HCT116 (cell line): ENCODE results near the gene DAP. TPM values are rescaled to one million over a fixed set of nuclear protein-coding genes. Genes with fewer than 3 reads are reported as not detected.

Source experiments
- ATAC-seq: fragments of 200-7000 bp; cut with Tn5 transposase; 2 replicates; pipeline ENCODE4 v1.9.1; 2020; ENCODE audit warnings: mild to moderate bottlenecking, moderate library complexity
- BruUV-seq: library from RNA; stranded (reverse); fragments of 400-500 nt; replicated peaks from 2 replicates; lab custom pipeline; 2021; lab: Mats Ljungman, UMichigan
- CTCF ChIA-PET: fragments of 300-600 bp; sonication (Branson Sonifier 250); formaldehyde crosslinking; loops from one replicate; lab custom pipeline; 2021; ENCODE audit warnings: antibody characterized with exemption; lab: Charles Lee
- POLR2A ChIA-PET: fragments of 300-600, 350-600 bp; sonication (Branson Sonifier 250); formaldehyde crosslinking; loops from one replicate; lab custom pipeline; 2021; ENCODE audit warnings: antibody characterized with exemption; lab: Charles Lee
- RAD21 ChIA-PET, 2 experiments: fragments of 300-600 bp; sonication (Branson Sonifier 250); formaldehyde crosslinking; loops; one replicate each; lab custom pipeline; 2023; ENCODE audit warnings: low total read pairs in 2 of 2; ENCODE audit not compliant: uncharacterized antibody in 2 of 2, unreplicated experiment in 2 of 2, low non-redundant PET in 1 of 2; lab: Charles Lee
- DNase-seq: peaks from one replicate; pipeline ENCODE4 v3.0.0-alpha.2; 2010; ENCODE audit warnings: low read depth, low spot score
- H2AFZ ChIP-seq: fragments of 200-600 bp; shearing (Covaris generic), sonication (generic); 2 replicates; pipeline ENCODE4 v1.6.1; 2017; ENCODE audit warnings: low read depth, mixed run types, mixed read lengths, antibody characterized with exemption, low read length; ENCODE audit not compliant: poor library complexity, severe bottlenecking
- H3K27ac ChIP-seq: 2 replicates; pipeline ENCODE4 v1.5.1; 2012; ENCODE audit warnings: low read depth, low read length
- H3K27me3 ChIP-seq: fragments of 200-600 bp; sonication (generic); 2 replicates; pipeline ENCODE4 v1.6.1; 2016; ENCODE audit warnings: mixed run types, low read length, mixed read lengths; ENCODE audit not compliant: insufficient read depth
- H3K36me3 ChIP-seq, 2 experiments: fragments of 200-500 bp in 1 of 2; fragments of 200-600 bp in 1 of 2; sonication (Bioruptor generic) in 1 of 2; sonication (generic) in 1 of 2; 2 replicates each; pipeline versions ENCODE4 v1.5.1 to v1.6.1; 2014 to 2016; ENCODE audit warnings: low read length in 2 of 2, inconsistent platforms in 1 of 2, mixed read lengths in 1 of 2, mixed run types in 1 of 2; ENCODE audit not compliant: insufficient read depth in 2 of 2, control insufficient read depth in 1 of 2
- H3K4me1 ChIP-seq, 2 experiments: fragments of 200-600 bp in 1 of 2; sonication (generic) in 1 of 2; 2 replicates each; pipeline versions ENCODE4 v1.5.1 to v1.6.1; 2012 to 2017; ENCODE audit warnings: low read length in 2 of 2, inconsistent platforms in 1 of 2, mild to moderate bottlenecking in 1 of 2, mixed read lengths in 1 of 2, mixed run types in 1 of 2, moderate library complexity in 1 of 2; ENCODE audit not compliant: insufficient read depth in 2 of 2, control insufficient read depth in 1 of 2
- H3K4me2 ChIP-seq: fragments of 200-600 bp; sonication (generic); 2 replicates; pipeline ENCODE4 v1.6.1; 2017; ENCODE audit warnings: mixed run types, low read length, mixed read lengths
- H3K4me3 ChIP-seq, 2 experiments: fragments of 200-600 bp in 1 of 2; sonication (generic) in 1 of 2; replicated peaks in 1 of 2; 2 replicates each; pipeline ENCODE4 v1.5.1; 2011 to 2016; ENCODE audit warnings: low read length in 2 of 2, control low read depth in 1 of 2, low read depth in 1 of 2, mild to moderate bottlenecking in 1 of 2, mixed read lengths in 1 of 2, mixed run types in 1 of 2
- H3K79me2 ChIP-seq: fragments of 200-600 bp; sonication (generic); 2 replicates; pipeline ENCODE4 v1.6.1; 2017; ENCODE audit warnings: mild to moderate bottlenecking, mixed run types, low read length, moderate library complexity, mixed read lengths; ENCODE audit not compliant: insufficient read depth
- H3K9ac ChIP-seq: fragments of 200-600 bp; sonication (generic); 2 replicates; pipeline ENCODE4 v1.6.1; 2016; ENCODE audit warnings: low read length, mixed read lengths
- H3K9me2 ChIP-seq: fragments of 200-600 bp; sonication (generic), shearing (Covaris generic); 2 replicates; pipeline ENCODE4 v1.6.1; 2017; ENCODE audit warnings: mixed run types, mild to moderate bottlenecking, moderate library complexity; ENCODE audit not compliant: insufficient read depth
- H3K9me3 ChIP-seq, 2 experiments: fragments of 200-500 bp in 1 of 2; fragments of 200-600 bp in 1 of 2; sonication (Bioruptor generic) in 1 of 2; sonication (generic) in 1 of 2; 2 replicates each; pipeline ENCODE4 v1.6.1; 2014 to 2017; ENCODE audit warnings: low read length in 2 of 2, mixed read lengths in 2 of 2, inconsistent platforms in 1 of 2, low read depth in 1 of 2, mild to moderate bottlenecking in 1 of 2, mixed run types in 1 of 2, moderate library complexity in 1 of 2; ENCODE audit not compliant: control insufficient read depth in 1 of 2, insufficient read depth in 1 of 2
- H4K20me1 ChIP-seq: fragments of 200-600 bp; sonication (generic), shearing (Covaris generic); 2 replicates; pipeline ENCODE4 v1.6.1; 2017; ENCODE audit warnings: mixed run types, mild to moderate bottlenecking, moderate library complexity; ENCODE audit not compliant: insufficient read depth
- CBX3 ChIP-seq: IDR thresholded peaks from 2 replicates; pipeline ENCODE4 v1.6.1; 2012; ENCODE audit warnings: low read depth
- CTCF ChIP-seq, 3 experiments: fragments of 200-600 bp in 1 of 3; sonication (generic) in 1 of 3; IDR thresholded peaks in 2 of 3; conservative IDR thresholded peaks in 1 of 3; 2 replicates each; pipeline ENCODE4 v1.5.1; 2012 to 2017; ENCODE audit warnings: low read depth in 2 of 3, low read length in 2 of 3, antibody characterized with exemption in 1 of 3, borderline replicate concordance in 1 of 3, control low read depth in 1 of 3, mild to moderate bottlenecking in 1 of 3, mixed read lengths in 1 of 3, mixed run types in 1 of 3, moderate library complexity in 1 of 3; ENCODE audit not compliant: insufficient read depth in 1 of 3
- EGR1 ChIP-seq: IDR thresholded peaks from 2 replicates; pipeline ENCODE4 v1.6.1; 2012; ENCODE audit warnings: low read depth
- ELF1 ChIP-seq: IDR thresholded peaks from 2 replicates; pipeline ENCODE4 v1.6.1; 2012; ENCODE audit warnings: low read depth, borderline replicate concordance
- EZH2phosphoT487 ChIP-seq: fragments of 200-600 bp; IDR thresholded peaks from 2 replicates; pipeline ENCODE4 v1.6.1; 2018; ENCODE audit warnings: antibody characterized with exemption, borderline replicate concordance
- FOSL1 ChIP-seq: IDR thresholded peaks from 2 replicates; pipeline ENCODE4 v1.6.1; 2012; ENCODE audit warnings: low read depth
- JUND ChIP-seq: IDR thresholded peaks from 2 replicates; pipeline ENCODE4 v1.6.1; 2012
- MAX ChIP-seq: IDR thresholded peaks from 2 replicates; pipeline ENCODE4 v1.6.1; 2012
- POLR2AphosphoS5 ChIP-seq: IDR thresholded peaks from 2 replicates; pipeline ENCODE4 v1.6.1; 2011; ENCODE audit warnings: mild to moderate bottlenecking, low read depth, low read length, moderate library complexity
- RAD21 ChIP-seq: IDR thresholded peaks from 2 replicates; pipeline ENCODE4 v1.6.1; 2012; ENCODE audit warnings: low read depth, mild to moderate bottlenecking
- REST ChIP-seq: IDR thresholded peaks from 2 replicates; pipeline ENCODE4 v1.6.1; 2012; ENCODE audit warnings: low read depth
- SP1 ChIP-seq: IDR thresholded peaks from 2 replicates; pipeline ENCODE4 v1.6.1; 2012; ENCODE audit warnings: low read depth
- SRF ChIP-seq: IDR thresholded peaks from 2 replicates; pipeline ENCODE4 v1.6.1; 2012; ENCODE audit warnings: low read depth
- YY1 ChIP-seq: IDR thresholded peaks from 2 replicates; pipeline ENCODE4 v1.6.1; 2011; ENCODE audit warnings: low read length, low read depth, moderate library complexity, mild to moderate bottlenecking; ENCODE audit not compliant: insufficient replicate concordance; ENCODE audit errors: extremely low read depth
- ZBTB33 ChIP-seq: IDR thresholded peaks from 2 replicates; pipeline ENCODE4 v1.6.1; 2011; ENCODE audit warnings: mild to moderate bottlenecking, low read length, moderate library complexity; ENCODE audit not compliant: insufficient replicate concordance; ENCODE audit errors: extremely low read depth
- ZNF274 ChIP-seq: fragments of 200-500 bp; sonication (Bioruptor generic); IDR thresholded peaks from 2 replicates; pipeline ENCODE4 v1.6.1; 2014; ENCODE audit warnings: mild to moderate bottlenecking, low read depth, low read length, inconsistent platforms
- intact Hi-C: fragments of 100-400 bp; cut with micrococcal nuclease; formaldehyde crosslinking; loops from 2 replicates; pipeline ENCODE4 v1.10.0; 2022
- total RNA-seq: library from RNA; stranded (reverse); gene quantifications from one replicate; pipeline ENCODE4 v1.2.1, GENCODE V29; 2021; ENCODE audit not compliant: unreplicated experiment

DAP gene
- total RNA-seq, 1 experiment from 2014 or later, result 59.1 TPM

- POLR2A ChIA-PET, result no interaction called here
- no peak for TF ChIP-seq ELF1
- TF ChIP-seq EGR1, result no peak
- no peak for TF ChIP-seq REST
- TF ChIP-seq MAX, result no peak
- TF ChIP-seq SRF, result no peak
- TF ChIP-seq CBX3, result no peak
- TF ChIP-seq EZH2phosphoT487, result no peak
- no peak for TF ChIP-seq POLR2AphosphoS5
- no peak for TF ChIP-seq CTCF (IDR thresholded peaks at IDR 0.05 in 2 of 3, conservative IDR thresholded peaks at IDR 0.05 in 1 of 3; ENCODE audit: borderline replicate concordance in 1 of 3, insufficient read depth in 1 of 3, low read depth in 2 of 3, low read length in 2 of 3)
- TF ChIP-seq JUND, result no peak
- no peak for TF ChIP-seq ZBTB33
- no peak for TF ChIP-seq SP1
- no peak for TF ChIP-seq ZNF274
- no peak for TF ChIP-seq FOSL1
- TF ChIP-seq RAD21, result no peak
- TF ChIP-seq YY1, result no peak
Observed at GRCh38 chr5:10674096-10674495, 86.9 kb downstream of the DAP start.

More at GRCh38 chr5:10674096-10674495, 86.9 kb downstream of the DAP start:
- H3K4me2 ChIP-seq, result no peak overlapping the region
- peaks cover 0 to 2% of the 10 kb centered on the region in 2 experiments; a peak in 1 of 4 replicates for H3K4me1 ChIP-seq
- intact Hi-C loops, result no loop called here
- H3K9me3 ChIP-seq, result no peaks in the 10 kb centered on the region
- H4K20me1 ChIP-seq, result no peaks in the 10 kb centered on the region
- ChIA-PET RAD21 (no interaction called here), CTCF (no interaction called here)
- H3K79me2 ChIP-seq, result no peaks in the 10 kb centered on the region
- DNase-seq (no peak), ATAC-seq (no peak)
- no peaks in the 10 kb centered on the region for H3K27me3 ChIP-seq
- H3K27ac ChIP-seq, result no peak overlapping the region
- no peak overlapping the region for H3K9ac ChIP-seq
- no TSS peak for BruUV-seq
- H3K4me3 ChIP-seq, result no peak overlapping the region
- no peaks in the 10 kb centered on the region for H3K9me2 ChIP-seq
- no peak overlapping the region for H2AFZ ChIP-seq
- no peaks in the 10 kb centered on the region for H3K36me3 ChIP-seq
